Nucleus accumbens (tissue), 56 donors: ENCODE measurements around the gene GAS2L1.

Source experiments
- DNase-seq, 56 donors: peaks; one replicate each; lab custom pipeline; 2025; lab: John Stamatoyannopoulos, UW

Gene GAS2L1

DNA sequence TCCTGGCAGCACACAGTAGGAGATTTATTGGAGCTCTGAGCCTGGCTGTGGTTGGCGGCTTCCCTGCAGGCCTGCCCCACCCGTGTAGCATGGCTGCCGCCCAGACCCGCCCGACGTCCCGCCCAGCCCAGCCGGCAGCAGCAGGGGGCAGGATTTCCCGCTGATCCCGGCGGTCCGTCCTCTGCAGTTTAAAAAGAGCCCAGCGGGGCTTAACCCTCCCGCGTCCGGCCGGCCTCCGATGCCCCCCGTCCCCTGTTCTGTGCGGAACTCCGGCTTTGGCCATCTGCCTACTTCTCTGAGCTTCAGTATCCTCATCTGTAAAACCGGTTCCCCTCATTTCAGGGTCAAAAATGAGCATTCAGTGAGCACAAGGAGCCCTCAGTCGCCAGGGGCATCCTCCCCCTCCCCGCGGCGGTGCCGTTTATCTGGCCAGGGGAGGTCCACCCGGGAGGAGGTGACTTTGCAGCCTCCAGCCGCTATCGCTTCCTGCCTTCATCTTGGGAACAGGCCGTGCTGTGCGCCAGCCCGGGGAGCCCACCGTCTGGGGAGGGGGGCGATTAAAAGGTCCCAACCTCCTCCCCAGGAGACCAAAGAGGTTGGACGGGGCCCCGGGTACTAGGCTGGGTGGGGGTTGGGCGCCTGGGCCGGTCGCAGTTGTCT, at the start of gene GAS2L1:
Gene GAS2L1, plus strand, starts transcription at position 476 of the 660 bp plus-strand sequence. CDS start 1,456 bp downstream, outside the sequence.
- peak in 46 of 56 donors; percentile 30 to 83 (median 58) for DNase-seq

DNA sequence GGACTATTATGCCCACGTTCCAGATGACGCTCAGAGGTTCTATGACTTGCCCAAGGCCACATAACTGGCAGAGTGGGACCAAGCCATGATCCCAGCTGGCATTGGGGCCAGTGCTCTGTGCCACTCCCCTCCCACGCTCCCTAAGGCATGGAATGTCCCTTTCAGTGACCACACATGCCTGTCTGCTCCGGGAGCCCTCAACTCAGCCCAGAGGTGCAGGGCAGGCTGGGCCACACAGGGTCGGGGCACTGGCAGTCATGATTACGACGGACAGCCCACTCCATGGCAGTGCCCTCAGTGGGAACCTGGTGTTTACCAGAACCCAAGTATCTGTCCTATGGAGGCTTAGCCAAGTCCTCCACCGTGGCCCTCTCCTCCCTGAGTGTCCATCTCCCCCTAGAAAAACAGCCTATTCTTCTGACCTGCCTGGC, 48.7 kb upstream of the GAS2L1 start:
- DNase-seq: no peak

DNA sequence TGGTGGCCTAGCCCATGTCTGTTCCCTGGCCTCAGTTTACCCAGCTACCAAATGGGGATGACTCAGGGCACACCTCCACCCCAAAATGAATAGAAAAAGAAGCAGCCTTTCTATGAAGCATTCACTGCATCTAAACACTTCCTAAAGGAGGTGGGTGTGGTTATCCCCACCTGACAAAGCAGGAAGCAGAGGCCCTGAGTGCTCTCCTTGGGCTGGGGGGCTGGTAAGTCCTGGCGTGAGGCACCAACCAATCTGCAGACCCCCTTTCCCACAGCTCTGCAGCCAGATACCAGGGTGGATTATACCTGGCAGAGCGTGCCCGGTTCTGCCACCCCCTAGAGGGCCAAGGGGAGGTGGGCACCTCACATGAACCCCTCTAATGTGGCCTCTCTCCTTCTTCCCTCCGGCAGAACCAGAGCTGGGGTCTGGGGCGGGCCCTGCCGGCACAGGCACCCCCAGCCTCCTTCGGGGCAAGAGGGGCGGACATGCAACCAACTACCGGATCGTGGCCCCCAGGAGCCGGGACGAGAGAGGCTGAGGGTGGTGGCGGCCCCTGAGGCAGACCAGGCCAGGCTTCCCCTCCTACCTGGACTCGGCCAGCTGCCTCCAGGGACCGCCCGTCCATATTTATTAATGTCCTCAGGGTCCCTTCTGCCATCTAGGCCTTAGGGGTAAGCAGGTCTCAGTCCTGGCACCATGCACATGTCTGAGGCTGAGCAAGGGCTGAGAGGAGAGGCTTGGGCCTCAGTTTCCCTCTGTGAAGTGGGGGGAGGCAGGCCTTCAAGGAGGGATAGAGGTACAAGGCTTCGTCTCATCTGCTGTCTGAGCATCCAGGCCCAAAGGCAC, 47.8 kb upstream of the GAS2L1 start:
- DNase-seq: no peak

DNA sequence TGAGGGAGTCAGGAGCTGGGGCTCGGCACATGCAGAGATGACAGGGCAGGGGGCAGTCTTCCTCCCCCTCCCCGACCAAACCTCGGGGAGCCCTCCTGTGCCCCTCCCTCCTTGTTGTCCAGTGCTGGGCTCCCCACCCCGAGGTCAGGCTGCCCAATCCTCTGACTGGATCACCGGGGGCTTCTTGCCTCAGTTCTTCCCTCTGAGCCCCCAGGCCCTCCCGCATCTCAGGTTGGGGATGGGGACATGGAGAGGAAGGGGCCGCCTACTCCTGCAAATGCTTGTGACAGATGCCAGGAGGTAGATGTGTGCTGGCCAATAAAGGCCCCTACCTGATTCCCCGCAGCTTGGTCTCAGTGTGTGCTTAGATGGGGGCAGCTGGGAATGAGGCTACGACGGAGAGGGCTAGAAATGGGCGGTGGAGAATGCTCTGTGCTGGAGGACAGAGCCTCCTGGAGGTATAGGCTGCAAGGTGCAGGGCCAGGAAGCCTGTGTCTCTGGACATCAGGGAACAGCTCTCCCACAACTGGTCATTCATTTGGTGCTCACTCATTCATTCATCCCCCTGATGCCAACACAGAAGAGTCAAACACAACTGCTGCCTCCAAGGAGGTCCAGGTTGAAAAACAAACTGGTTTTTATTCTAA, 47.1 kb upstream of the GAS2L1 start:
- no peak for DNase-seq

DNA sequence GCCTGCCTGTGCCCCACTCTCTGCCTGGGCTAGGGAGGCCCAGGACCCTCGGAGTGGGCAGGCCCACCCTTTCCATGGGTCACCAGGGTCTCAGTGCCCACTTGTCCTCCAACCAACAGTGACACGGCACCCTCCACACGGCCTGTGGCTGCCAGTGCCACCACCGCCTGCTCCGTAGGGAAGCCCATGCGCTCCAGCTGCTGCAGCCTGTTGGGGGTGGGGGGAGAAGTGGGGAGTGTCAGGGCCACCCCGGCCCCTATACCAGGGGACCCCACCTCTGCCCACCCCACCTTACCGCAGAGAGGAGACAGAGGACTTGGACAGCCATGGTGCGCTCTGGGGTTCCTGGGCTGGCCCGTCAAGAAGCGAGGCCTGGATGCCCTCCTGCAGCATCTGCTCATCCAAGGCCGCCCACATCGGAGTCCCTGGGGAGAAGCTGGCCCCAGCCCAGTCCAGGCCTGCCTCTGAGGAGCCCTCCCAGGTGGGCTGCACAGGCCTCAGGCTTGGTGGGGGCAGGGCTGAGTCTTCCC, 46.4 kb upstream of the GAS2L1 start:
- no peak for DNase-seq

DNA sequence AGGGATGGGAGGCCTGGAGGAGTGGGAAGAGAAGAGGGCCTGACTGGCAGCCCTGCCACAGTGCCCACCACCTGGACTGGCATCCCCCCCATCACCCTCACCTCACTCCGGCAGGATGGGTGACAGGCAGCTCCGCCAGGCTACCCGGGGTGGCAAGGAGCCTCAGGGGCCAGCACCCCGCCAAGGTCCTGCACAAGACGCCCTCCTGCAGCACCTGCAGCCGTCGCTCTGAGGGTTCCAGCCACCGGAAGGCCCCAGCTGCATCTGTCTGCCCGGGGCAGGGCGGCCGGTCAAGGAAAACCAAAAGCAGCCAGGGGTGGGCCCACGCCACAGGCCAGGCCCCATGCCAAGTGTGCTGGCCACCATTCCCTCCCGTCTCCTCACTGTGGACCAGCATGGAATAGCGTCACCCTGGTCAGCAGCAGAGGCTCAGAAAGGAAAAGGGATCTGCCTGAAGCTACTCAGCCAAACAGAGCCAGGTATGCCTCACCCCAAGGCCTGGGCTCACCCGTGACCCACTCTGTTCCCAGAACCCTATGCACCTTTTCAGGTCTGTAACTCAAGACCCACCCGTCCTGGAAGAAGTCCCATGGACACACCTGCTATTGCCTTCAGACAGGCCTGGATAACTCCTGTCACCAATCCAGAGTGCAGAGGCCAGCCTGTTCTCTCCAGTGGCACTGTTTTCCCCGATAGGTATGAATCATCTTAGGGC, 45.7 kb upstream of the GAS2L1 start:
- peak in 2 of 56 donors; percentile 16 to 24 for DNase-seq

DNA sequence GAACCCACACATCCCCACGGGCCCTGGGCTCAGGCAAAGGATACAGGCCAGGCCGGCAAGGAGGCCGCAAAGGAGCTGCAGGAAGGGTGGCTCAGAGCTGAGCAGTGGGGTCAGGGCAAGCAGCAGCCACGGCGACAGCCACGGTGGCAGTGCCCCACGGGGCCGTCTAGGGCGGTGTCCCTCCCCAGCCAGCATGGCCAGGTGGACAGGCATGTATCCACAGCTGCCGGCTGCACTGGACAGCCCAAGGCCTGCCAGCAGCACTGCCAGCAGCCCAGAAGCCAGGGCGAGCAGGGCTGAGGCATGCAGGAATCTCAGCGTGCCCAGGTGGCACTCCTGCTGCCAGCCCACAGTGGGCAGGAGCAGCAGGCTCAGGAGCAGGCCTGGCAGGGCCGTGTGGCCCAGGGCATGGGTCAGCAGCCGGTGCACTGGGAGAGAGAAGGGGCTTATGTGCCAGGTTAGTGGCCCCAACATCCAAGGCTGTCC, 42.6 kb upstream of the GAS2L1 start:
- no peak for DNase-seq

DNA sequence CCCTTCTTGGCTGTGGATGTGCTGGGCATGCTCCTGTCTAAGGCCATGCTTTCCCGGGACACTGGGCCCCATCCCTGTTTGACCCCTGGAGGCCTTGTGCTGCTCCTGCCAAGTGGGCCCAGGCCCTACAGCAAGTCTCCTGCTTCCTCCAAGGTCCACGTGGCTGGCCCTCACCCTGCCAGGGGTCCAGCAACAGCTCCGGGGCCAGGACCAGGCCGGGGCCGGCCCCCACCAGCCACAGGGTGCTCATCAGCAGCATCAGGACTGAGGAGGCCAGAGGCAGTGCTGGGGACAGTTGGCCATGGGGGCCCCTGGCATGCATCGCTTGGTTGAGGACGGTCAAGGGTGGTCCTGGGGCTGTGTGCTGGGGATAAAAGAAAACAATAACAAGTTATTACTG, 41.1 kb upstream of the GAS2L1 start:
- DNase-seq: no peak

DNA sequence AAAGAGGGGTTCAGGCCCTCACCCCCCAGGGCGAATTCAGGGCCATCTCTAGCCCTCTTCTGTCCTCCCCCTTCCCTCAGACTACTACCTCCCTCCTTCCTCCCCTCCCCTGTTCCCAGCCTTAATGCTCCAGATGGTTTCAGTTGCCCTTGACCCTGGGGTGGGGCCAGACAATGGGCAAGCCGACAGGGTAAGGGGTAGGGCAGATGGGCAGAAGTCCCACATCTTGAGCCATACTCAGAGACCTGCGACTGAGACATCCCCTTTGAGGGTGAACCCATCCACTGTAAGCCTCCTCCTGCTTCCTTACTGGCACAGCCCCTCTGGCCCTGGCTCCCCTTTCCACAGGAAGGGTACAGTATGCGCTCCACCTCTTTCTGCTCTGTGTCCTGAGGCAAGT, 40.5 kb upstream of the GAS2L1 start:
- no peak for DNase-seq

DNA sequence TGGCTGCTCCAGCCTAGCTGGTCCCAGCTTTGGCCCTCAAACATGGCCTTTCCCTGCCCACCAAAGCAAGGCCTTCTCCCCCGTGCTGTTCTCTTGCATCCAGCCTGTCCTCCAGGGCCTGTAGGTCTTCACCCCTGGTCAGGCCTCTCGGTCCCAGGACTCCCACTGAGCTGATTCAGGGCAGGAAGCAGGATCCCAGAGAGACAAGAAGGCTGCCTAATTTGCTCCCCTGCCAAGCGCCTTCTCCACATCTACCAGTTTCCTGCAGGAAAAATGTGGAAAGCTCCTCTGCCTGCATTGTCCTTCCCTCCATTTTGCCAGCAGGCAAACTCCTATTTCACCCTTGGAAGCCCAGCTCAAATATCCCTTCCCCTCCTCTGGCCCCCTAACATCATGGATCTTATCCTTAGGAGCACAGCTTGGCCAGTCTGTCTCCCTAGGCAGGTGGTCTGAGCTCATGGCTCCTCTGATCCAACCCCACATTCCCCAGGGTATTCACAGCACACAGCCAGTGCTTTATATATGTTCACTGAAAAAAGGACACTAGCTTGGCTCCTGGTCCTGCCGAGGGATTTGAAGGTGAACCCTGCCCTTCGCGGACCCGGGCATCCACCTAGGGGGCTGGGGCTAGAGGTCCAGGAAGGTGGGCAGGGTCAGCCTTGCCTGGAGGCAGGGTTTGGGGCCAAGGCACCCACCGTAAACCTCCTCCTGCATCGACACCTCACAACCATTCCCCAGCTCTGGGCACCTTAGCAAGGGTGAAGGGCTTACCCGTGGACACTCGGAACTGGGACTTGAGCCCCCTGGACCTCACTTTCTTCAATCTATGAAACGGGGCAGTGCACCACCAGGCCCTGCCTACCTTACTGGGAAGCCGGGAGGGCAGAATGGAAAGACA, 39.6 kb upstream of the GAS2L1 start:
- peak in 1 of 56 donors; percentile 27 for DNase-seq

DNA sequence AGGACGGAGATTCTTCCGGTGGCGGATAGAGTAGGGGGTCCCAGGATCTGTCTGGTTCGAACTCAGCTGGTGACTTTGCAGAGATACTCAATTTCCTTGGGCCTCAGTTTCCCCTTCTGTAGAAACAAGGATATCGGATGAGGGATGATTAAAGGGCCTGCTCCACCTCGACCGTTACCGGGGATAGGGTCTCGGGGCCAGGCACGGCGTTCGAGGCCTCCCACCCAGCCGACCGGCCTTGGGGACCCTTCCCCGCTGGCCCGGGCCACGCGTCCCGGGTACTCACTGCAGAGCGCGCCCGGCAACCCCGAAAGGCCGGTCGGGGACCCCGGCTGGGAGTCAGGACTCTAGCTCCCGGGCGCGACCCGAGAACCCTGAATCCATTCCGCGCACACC, 39.0 kb upstream of the GAS2L1 start:
- DNase-seq: no peak

DNA sequence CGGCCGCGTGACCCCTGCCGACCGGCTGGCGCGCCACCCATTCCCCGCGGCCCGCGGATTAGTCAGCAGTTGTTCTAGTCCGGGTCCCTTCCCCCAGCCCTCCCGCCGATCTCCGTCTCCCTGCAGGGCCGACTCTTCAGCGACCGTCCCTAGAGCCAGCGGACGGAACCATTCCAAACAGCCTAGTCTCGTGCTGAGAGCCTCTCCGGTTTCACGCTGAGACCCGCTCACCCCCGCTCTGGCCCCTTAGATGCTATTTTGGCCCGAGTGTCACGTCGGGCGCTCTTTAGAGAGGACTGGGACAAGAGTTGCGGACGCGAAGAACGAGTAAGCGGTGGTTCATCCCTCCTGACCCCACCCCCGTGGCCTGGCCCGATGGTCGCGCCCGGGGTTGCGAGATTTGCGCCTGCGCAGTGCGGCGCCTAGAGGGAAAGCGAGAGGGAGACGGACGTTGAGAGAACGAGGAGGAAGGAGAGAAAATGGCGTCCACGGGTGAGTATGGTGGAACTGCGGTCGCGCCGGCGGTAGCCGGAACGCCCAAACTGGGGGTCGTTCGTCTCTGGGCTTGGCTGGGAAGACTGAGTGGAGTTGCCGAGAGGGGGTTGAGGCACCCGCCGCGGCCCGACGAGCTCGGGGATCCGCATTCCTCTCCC, 38.5 kb upstream of the GAS2L1 start, which contains the start of the genes EWSR1 and RHBDD3:
Gene EWSR1, plus strand, starts transcription at position 411 of the 653 bp plus-strand sequence. Its CDS starts 69 bp downstream, at position 480.
Gene RHBDD3, minus strand, starts transcription at position 124 of the 653 bp plus-strand sequence. CDS start 2,355 bp downstream, outside the sequence.
- DNase-seq: peak in 55 of 56 donors; percentile 79 to 100 (median 95)

DNA sequence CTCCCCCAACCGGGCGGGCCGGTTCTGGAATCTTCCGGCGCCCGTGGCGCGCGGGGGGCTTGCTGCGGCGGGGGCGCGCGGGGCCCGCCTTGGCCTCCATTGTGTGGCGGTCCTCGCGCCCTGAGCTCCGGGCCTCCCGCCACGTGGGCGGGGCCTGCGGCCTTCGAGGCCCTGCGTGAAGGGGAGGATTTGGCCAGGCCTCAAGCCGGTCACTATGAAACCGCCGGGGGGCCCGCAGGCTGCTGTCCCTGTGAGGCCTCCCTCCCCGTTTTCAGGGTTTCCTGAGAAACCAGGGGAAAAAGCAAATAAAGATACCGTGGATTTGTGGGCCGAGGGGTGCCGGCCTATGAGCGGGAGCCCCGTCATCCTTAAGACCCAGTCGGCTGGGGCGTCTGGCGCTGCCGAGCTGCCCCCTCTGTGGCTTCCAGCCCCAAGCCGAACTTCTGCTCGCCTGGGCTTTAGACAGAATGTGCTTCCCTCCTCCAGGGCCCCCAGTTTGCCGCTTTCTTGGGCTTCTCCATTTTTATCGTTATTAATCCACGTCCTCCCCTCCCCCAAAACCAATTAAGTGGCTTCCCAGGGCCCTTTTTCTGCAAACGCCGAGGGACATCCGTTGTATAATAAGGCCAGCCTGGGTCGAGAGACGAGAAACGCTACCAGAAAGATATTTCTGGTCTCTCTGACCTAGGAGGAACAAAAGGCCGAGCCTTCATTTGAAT, 37.8 kb upstream of the GAS2L1 start:
- DNase-seq: peak in 46 of 56 donors; percentile 42 to 88 (median 69)

DNA sequence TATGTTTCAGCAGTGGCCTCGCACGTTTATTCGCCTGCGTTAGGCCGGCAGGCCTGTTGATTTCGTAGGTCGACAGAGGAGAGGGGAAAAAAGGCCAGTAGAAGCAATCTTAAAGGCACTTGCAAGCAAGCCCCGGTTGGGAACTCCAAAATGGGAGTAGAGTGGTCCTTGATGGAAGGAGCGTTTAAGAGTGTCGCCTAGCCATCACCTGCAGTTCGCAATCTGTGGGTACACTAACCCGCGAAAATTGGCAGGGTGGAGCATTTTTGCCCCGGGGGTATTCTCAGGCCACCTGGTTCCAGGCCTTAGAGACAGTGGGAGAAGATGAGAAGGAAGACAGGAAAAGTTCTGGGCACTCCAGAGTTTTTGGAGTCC, 37.2 kb upstream of the GAS2L1 start:
- no peak for DNase-seq

DNA sequence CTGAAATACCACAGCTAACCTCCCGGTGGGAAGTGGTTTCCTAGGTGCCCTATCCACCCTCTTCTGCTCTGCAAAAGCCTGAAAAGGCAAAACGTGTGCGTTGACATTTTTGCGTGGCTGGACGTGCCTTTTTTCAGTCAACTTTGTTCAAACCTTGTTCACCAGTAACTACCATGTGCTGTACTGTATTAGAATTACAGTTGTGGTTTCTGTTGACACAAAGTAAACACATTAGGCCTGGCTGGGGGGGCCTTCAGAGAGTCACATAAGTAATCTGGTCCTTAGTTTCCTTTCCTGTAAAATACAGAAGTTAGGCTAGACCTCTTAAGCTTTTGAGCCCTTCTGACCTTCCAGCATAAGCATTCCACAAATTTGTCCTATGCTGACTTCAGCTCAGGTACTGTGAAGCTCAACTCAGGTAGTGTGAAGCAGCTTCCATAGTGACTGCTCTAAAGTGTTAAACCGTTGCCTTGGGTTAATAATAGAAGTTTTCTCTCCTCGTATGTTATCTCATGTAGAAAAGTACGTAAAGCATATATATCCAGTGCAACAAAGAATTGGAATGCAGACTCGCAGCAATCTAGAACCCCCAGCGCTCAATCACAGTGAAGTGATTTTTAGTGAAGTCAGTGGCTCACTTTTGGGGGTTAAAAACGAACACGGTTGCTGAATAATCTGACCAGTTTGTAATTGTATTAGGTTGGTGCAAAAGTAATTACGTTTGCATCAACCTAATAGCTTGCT, 36.5 kb upstream of the GAS2L1 start:
- DNase-seq: no peak

DNA sequence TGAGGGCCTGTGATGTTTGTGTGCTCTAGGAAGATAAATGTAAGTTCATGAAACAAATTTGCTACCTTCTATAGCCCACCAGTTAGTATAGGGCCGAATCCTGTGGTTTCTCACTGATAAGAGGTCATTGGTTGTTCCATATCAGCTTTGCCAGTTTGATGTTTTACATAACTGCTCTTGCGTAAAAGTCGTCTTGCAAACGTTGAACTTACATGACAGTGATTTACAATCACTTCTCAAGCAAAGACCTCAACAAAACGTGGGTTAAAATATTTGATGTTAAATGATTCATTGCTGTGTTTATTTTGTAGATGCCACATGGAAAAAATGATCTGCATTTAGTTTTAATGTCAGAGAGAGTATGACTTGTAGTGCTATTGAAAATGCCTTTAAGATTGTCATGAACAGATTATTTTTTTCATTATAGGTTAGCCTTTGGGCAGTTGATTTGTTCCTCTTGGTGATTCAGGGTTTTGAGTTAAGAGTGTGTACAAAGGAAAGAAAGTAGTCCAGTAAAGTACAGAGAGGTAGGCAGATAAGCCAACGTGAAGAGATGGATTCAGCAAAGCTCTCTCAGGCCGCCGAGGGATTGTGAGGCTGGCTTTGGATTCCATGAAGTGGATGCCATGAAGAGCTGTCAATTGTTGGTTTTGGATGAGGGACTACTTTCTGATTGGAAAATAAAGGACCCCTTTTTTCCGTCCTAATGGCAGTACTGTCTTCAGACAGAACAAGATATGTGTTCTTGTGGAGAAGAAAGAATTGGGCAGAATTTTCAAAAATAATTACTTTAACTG, 35.8 kb upstream of the GAS2L1 start:
- peak in 1 of 56 donors; percentile 13 for DNase-seq
